ENCODE results near the gene SDHB. TPM values are rescaled to one million over a fixed set of nuclear protein-coding genes. Genes with fewer than 3 reads are reported as not detected.

The SDHB gene
- polyA plus RNA-seq, 3 donors: 116 to 275 (median 241) TPM

GRCh38 chr1:17028662-17029188 lies 25.1 kb downstream of the SDHB start:
- peaks cover 27% of the 10 kb centered on the region for H3K4me1 Mint-ChIP-seq
- Histone ChIP-seq H3K4me3 (replicated peaks in 1 of 3; ENCODE audit: low read depth in 2 of 3, low read length in 3 of 3) (no peak overlapping the region), H3K9ac (ENCODE audit: insufficient read depth, low read length, poor library complexity, severe bottlenecking) (no peak overlapping the region), H3K27me3 (ENCODE audit: control insufficient read depth in 2 of 2, insufficient read depth in 2 of 2, low read length in 2 of 2) (no peaks in the 10 kb centered on the region), H3K27ac (ENCODE audit: low read depth in 1 of 2, low read length in 2 of 2) (peak overlapping the region; percentile 3 to 38), H3K36me3 (replicated peaks in 1 of 2; ENCODE audit: control insufficient read depth in 1 of 2, insufficient read depth in 2 of 2, low read length in 2 of 2) (peaks cover 95 to 100% of the 10 kb centered on the region in 2 donors), H3K4me2 (replicated peaks; ENCODE audit: extremely low read depth, low read length, poor library complexity, severe bottlenecking) (no peak overlapping the region), H2AFZ (ENCODE audit: insufficient read depth, low read depth, low read length, poor library complexity, severe bottlenecking) (no peak overlapping the region), H3K9me3 (replicated peaks in 1 of 2; ENCODE audit: control insufficient read depth in 1 of 2, insufficient read depth in 1 of 2, low read length in 2 of 2) (no peaks in the 10 kb centered on the region), H4K20me1 (ENCODE audit: insufficient read depth, low read length) (peaks cover 64% of the 10 kb centered on the region), H3K4me1 (ENCODE audit: control insufficient read depth in 1 of 2, insufficient read depth in 2 of 2, low read length in 2 of 2) (peaks cover 16 to 20% of the 10 kb centered on the region in 2 donors), H3K79me2 (ENCODE audit: insufficient read depth, low read length) (peaks cover 10% of the 10 kb centered on the region)
- intact Hi-C loops (cut with micrococcal nuclease): no loop called here
- peaks cover 0 to 2% (median 0%) of the 10 kb centered on the region in 7 donors for H3K9me3 Mint-ChIP-seq
- 85% methylated on average over 4 of the region's 5 CpGs for WGBS (ENCODE audit: insufficient coverage)
- no peak for DNase-seq
- no peak overlapping the region for H3K4me3 Mint-ChIP-seq
- TF ChIP-seq CTCF (IDR thresholded peaks at IDR 0.05): no peak
- no peaks in the 10 kb centered on the region for H3K27me3 Mint-ChIP-seq (ENCODE audit: low read depth in 3 of 3)
- H3K27ac Mint-ChIP-seq: peak overlapping the region in 3 of 7 donors; percentile 12 to 18 (median 16)
- peaks cover 78 to 97% of the 10 kb centered on the region in 2 donors for H3K36me3 Mint-ChIP-seq

GRCh38 chr1:17027900-17028299 lies 25.9 kb downstream of the SDHB start:
- H3K9ac ChIP-seq (ENCODE audit: insufficient read depth, low read length, poor library complexity, severe bottlenecking): no peak overlapping the region
- peaks cover 10% of the 10 kb centered on the region for H3K79me2 ChIP-seq (ENCODE audit: insufficient read depth, low read length)
- intact Hi-C loops (cut with micrococcal nuclease): no loop called here
- H4K20me1 ChIP-seq (ENCODE audit: insufficient read depth, low read length): peaks cover 59% of the 10 kb centered on the region
- H3K27ac ChIP-seq (ENCODE audit: low read depth in 1 of 2, low read length in 2 of 2): peak overlapping the region in 1 of 2 donors; percentile 38
- peaks cover 35% of the 10 kb centered on the region for H3K4me1 Mint-ChIP-seq
- H3K27ac Mint-ChIP-seq: peak overlapping the region in 5 of 7 donors; percentile 24 to 64 (median 48)
- no peaks in the 10 kb centered on the region for H3K9me3 ChIP-seq (replicated peaks in 1 of 2; ENCODE audit: control insufficient read depth in 1 of 2, insufficient read depth in 1 of 2, low read length in 2 of 2)
- no peaks in the 10 kb centered on the region for H3K27me3 Mint-ChIP-seq (ENCODE audit: low read depth in 3 of 3)
- DNase-seq: no peak
- peaks cover 79 to 98% of the 10 kb centered on the region in 2 donors for H3K36me3 Mint-ChIP-seq
- H3K27me3 ChIP-seq (ENCODE audit: control insufficient read depth in 2 of 2, insufficient read depth in 2 of 2, low read length in 2 of 2): no peaks in the 10 kb centered on the region
- H3K36me3 ChIP-seq (replicated peaks in 1 of 2; ENCODE audit: control insufficient read depth in 1 of 2, insufficient read depth in 2 of 2, low read length in 2 of 2): peaks cover 94 to 100% of the 10 kb centered on the region in 2 donors
- no peak overlapping the region for H3K4me2 ChIP-seq (replicated peaks; ENCODE audit: extremely low read depth, low read length, poor library complexity, severe bottlenecking)
- TF ChIP-seq CTCF (IDR thresholded peaks at IDR 0.05): no peak
- no peak overlapping the region for H3K4me3 Mint-ChIP-seq
- no peak overlapping the region for H3K4me3 ChIP-seq (replicated peaks in 1 of 3; ENCODE audit: low read depth in 2 of 3, low read length in 3 of 3)
- peaks cover 0 to 2% (median 0%) of the 10 kb centered on the region in 7 donors for H3K9me3 Mint-ChIP-seq
- H2AFZ ChIP-seq (ENCODE audit: insufficient read depth, low read depth, low read length, poor library complexity, severe bottlenecking): no peak overlapping the region
- peaks cover 21 to 28% of the 10 kb centered on the region in 2 donors for H3K4me1 ChIP-seq (ENCODE audit: control insufficient read depth in 1 of 2, insufficient read depth in 2 of 2, low read length in 2 of 2)
- no CpG with 5 or more reads among the region's 2 CpGs for WGBS (ENCODE audit: insufficient coverage)

Data from CD14-positive monocyte (primary cell).